GM12801 (cell line): ENCODE results near the gene ZNF384.

Experiments used
- TF ChIP-seq, protein P1 (sequence below): IDR thresholded peaks from one replicate; pipeline ENCODE4 v1.5.1; 2011; ENCODE audit warnings: control low read depth; ENCODE audit not compliant: insufficient read length; ENCODE audit errors: extremely low read depth

ZNF384 gene

DNA sequence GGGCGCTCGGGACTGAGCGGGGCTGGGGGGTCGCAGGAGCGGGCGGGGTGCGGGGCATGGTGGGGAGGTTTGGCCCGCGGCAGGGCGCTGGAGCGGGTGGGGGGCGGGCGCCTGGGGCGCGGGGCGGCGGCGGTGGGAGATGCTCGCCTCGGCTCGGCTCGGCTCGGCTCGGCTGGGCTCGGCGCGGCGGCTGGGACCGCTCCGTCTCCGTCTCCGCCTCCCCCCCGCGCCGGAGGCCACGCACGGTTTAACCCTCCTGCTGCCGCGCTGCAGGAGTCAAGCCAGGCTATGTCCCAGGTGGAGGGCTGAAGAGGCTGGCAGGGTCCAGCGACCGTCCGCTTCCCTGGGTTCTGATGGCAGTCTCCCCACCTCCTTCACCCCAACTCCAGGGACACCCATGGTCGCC lies 11.5 kb upstream of the ZNF384 start, which contains the start of gene PIANP:
PIANP (minus strand) TSS at position 170 of the 406 bp plus-strand sequence. CDS start 2,754 bp downstream, outside the sequence.
- TF ChIP-seq, protein P1, sequence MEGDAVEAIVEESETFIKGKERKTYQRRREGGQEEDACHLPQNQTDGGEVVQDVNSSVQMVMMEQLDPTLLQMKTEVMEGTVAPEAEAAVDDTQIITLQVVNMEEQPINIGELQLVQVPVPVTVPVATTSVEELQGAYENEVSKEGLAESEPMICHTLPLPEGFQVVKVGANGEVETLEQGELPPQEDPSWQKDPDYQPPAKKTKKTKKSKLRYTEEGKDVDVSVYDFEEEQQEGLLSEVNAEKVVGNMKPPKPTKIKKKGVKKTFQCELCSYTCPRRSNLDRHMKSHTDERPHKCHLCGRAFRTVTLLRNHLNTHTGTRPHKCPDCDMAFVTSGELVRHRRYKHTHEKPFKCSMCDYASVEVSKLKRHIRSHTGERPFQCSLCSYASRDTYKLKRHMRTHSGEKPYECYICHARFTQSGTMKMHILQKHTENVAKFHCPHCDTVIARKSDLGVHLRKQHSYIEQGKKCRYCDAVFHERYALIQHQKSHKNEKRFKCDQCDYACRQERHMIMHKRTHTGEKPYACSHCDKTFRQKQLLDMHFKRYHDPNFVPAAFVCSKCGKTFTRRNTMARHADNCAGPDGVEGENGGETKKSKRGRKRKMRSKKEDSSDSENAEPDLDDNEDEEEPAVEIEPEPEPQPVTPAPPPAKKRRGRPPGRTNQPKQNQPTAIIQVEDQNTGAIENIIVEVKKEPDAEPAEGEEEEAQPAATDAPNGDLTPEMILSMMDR, result no peak

DNA sequence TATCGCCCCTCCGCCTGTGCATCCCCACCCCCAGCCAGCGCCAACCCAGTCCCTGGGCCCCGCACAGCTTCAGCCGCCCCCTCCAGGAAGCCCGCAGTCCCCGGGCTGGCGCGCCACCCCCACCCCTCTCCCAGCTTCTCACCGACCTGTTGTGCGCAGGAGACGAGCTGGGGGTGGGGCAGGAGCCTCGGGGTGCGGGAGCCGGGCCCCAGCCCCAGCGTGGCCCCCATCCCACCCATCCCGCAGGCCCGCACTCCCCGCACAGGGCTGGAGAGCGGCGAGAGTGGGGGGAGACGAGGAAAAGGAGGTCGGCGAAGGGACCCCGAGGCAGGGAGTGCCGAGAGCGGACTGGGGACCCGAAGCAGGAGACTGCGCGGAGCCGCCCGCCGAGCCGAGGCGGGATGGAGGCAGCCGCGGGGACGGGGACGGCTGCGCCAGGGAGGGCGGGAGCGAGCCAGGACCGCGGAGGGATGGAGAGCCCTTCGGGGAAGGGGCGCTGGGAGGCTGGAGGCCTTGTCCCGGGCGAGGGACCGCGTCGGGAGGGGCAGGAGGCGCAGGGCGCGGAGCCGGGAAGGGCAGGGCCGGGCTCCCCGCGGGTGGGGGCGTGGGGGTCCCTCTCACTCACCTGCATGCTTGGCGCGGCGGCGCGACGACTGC lies 10.9 kb upstream of the ZNF384 start:
- TF ChIP-seq, protein P1, result no peak

DNA sequence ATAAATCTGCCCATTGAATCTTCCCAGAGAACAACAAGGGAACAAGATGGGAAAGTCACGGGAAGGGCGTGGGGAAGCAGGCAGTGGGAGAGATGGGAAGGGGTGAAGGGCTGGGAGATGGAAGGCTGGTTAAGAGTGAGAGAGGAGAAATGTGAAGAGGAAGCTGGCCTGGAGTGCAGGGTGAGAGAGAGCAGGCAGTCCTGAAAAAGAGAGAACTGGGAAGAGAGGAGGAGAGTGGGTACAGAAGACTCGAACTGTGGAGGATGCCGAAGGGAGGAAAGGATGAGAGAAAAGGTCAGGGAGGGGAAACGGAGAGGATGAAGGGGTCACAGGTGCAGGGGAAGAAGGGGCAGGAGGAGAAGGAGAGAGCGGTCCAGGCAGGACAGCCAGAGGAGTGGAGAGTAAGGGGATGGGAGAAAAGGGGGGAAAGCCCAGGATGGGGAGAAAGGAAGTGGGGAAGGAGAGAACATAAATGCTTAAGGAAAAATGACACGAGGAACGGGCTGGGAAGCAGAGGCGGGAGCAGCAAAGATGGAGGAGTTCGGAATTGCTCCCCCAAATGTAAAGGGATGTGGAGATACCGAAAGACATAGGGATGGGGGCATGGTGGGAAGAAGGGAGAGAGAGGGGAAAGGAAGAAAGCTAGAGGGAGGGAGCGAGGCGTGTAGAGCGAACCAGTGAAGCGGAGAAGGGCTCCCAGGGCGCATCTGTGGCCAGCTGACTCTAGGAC lies 10.2 kb upstream of the ZNF384 start:
- TF ChIP-seq, protein P1, result no peak

DNA sequence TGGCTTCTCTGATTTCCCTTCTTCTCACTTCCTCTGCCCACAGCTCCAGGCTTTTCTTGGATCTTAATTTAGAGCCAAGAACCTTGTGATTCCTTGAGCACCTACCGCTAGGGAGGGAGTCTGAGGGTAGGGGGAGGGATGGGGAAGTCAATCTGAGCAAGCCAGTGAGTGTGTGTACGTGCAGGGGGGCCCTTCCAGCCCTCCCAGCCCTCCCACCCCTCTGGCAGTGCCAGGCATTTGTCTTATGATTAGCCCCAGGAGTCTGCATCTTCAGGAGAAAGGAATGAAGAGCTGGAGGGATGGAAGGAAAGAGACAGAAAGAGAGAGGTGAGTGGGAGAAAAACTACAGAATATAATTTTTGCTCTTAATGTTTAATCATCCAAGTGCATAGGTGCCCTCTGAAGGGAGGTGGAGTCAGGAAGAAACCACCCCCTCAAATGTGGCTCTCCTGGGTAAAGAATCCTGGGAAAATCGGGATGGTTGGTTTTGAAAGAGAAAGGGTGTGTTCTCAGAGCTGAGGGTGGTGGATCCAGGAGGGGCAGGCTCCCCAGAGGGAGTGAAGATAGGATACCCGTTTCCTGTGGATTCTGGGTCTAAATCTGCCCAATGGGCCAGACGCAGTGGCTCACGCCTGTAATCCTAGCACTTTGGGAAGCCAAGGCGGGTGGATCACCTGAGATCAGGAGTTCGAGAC lies 9.3 kb upstream of the ZNF384 start:
- TF ChIP-seq, protein P1, result no peak

DNA sequence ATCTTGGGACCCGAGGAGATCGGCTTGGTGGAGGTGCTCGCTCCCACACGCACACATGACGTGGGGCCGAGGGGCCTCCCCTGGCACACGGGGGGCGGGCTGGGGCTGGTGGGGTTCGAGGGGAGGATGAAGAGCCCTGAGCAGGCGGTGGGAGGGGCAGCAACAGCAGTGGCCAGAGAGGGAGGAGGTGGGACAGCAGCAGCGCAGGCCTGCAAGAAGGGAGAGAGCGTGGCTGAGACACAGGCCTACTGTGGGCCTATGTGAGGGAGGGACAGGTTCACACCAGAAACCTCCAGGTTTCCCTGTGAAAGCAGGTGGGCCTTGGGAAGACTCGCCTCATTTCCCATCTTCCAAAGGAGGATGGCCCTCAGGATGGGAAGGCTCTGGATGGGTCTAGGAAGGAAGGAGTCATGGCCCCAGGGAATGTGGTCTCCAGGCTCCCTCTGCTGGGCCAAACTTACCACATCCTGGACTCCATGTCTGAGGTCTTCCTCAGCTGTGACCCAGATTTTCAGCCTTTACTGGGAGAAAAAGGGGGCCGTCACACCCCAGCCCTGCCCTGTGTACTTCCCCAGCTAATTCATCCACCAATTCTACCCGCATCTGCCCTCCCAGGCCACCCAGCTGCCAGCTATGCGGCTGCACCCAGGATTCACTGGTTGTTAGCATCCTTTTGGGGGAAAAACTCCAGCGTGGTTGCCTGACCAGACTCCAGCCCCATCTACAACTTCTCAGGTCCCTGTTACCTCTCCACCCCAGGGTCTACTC lies 8.6 kb upstream of the ZNF384 start:
- TF ChIP-seq, protein P1, result no peak

DNA sequence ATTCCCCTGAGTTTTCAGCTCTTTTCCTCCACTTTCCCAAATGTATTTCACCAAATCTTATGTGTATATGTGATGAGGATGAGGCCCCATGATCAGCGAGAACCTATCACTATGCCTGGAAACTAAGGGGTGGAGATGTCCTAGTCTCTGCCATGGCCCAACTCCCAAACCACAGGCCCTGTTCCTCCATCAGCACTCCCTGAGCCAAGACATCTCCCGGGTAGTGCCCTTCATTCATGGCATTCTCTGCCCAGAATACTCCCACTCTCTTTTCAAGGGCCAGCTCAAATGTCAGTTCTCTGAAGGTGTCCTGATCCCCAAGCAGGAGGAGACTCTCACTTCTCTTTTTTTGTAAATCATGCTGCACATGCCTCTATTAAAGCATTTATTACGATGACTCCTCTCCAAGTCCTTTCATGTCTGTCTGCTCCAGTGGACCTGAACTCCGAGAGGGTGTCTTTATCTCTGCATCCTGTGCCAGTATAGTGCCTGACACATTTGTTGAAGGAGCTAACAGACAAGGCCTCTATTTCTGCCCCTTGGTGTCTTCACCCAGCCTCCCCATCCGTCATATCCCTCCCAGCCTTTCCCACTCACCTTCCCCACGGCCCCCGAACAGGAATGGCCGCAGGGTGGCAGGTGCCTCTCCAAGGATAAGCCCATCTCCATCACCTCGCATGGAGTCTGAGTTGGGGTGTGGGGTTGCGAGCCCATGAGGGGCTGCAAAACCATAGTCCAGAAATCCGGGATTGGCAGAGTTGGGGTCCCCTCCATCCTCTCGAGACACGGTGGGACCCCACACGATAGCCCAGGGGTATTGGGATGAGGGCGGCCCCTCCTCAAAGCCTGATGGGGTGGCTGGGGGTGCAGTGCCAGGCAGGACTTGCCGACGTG lies 7.8 kb upstream of the ZNF384 start:
- TF ChIP-seq, protein P1, result no peak
